ENCODE data around the gene EIF1. TPM values are rescaled to one million over a fixed set of nuclear protein-coding genes. Genes with fewer than 3 reads are reported as not detected.
A peak's percentile ranks its signal among the peaks of the same experiment; 100 is the strongest.
"Not testable (repeated sequence)": the region's sequence is repeated elsewhere in the genome, so short reads cannot be mapped to it uniquely, and the experiment has no call there.

EIF1 gene
- total RNA-seq, 2 donors from 2014 or later: 2,404 to 2,458 TPM

- peaks cover 65% of the 10 kb centered on the region for H3K4me1 Mint-ChIP-seq (ENCODE audit: low read depth)
- H3K27ac Mint-ChIP-seq: peak overlapping the region; percentile 99
- no peaks in the 10 kb centered on the region for H3K27me3 Mint-ChIP-seq (ENCODE audit: low read depth)
- H3K4me3 Mint-ChIP-seq: peak overlapping the region; percentile 74 to 89
- H3K9me3 Mint-ChIP-seq: peaks cover 3 to 4% of the 10 kb centered on the region in 2 donors
- peak; percentile 42 to 45 for ATAC-seq (replicated peaks in 1 of 2)
- DNase-seq: no peak
- H3K36me3 Mint-ChIP-seq (ENCODE audit: insufficient read depth in 2 of 2): peaks cover 5 to 6% of the 10 kb centered on the region in 2 donors
Observed at GRCh38 chr17:41678411-41678906, 10.2 kb upstream of the EIF1 start.

GRCh38 chr17:41678907-41679739 lies 9.6 kb upstream of the EIF1 start:
- peaks cover 3 to 4% of the 10 kb centered on the region in 2 donors for H3K9me3 Mint-ChIP-seq
- H3K27me3 Mint-ChIP-seq (ENCODE audit: low read depth): no peaks in the 10 kb centered on the region
- ATAC-seq (replicated peaks in 1 of 2) (peak; percentile 87 to 89), DNase-seq (peak; percentile 73 to 79)
- H3K4me1 Mint-ChIP-seq (ENCODE audit: low read depth): peaks cover 65% of the 10 kb centered on the region
- peak overlapping the region; percentile 99 for H3K27ac Mint-ChIP-seq
- H3K36me3 Mint-ChIP-seq (ENCODE audit: insufficient read depth in 2 of 2): peaks cover 5 to 6% of the 10 kb centered on the region in 2 donors
- peak overlapping the region; percentile 74 to 89 for H3K4me3 Mint-ChIP-seq

- peak overlapping the region; percentile 99 for H3K27ac Mint-ChIP-seq
- H3K36me3 Mint-ChIP-seq (ENCODE audit: insufficient read depth in 2 of 2): peaks cover 5 to 6% of the 10 kb centered on the region in 2 donors
- H3K4me1 Mint-ChIP-seq (ENCODE audit: low read depth): peaks cover 65% of the 10 kb centered on the region
- ATAC-seq (replicated peaks in 1 of 2) (no peak), DNase-seq (no peak)
- H3K9me3 Mint-ChIP-seq: peaks cover 3 to 4% of the 10 kb centered on the region in 2 donors
- H3K4me3 Mint-ChIP-seq: peak overlapping the region; percentile 74 to 89
- H3K27me3 Mint-ChIP-seq (ENCODE audit: low read depth): no peaks in the 10 kb centered on the region
Observed at GRCh38 chr17:41679740-41680425, 8.8 kb upstream of the EIF1 start.

- Mint-ChIP-seq H3K9me3 (peaks cover 3 to 4% of the 10 kb centered on the region in 2 donors), H3K4me3 (no peak overlapping the region)
- no peak for DNase-seq
Observed at GRCh38 chr17:41680426-41681040, 8.2 kb upstream of the EIF1 start.

GRCh38 chr17:41681776-41682175 lies 6.9 kb upstream of the EIF1 start:
- no peaks in the 10 kb centered on the region for H3K27me3 Mint-ChIP-seq (ENCODE audit: low read depth)
- ATAC-seq (replicated peaks in 1 of 2) (no peak), DNase-seq (no peak)
- peaks cover 2 to 4% of the 10 kb centered on the region in 2 donors for H3K9me3 Mint-ChIP-seq
- peaks cover 5 to 6% of the 10 kb centered on the region in 2 donors for H3K36me3 Mint-ChIP-seq (ENCODE audit: insufficient read depth in 2 of 2)
- H3K27ac Mint-ChIP-seq: no peak overlapping the region
- H3K4me1 Mint-ChIP-seq (ENCODE audit: low read depth): peaks cover 52% of the 10 kb centered on the region
- no peak overlapping the region for H3K4me3 Mint-ChIP-seq

More at GRCh38 chr17:41680426-41681040, 8.2 kb upstream of the EIF1 start:
- H3K27ac Mint-ChIP-seq: no peak overlapping the region
- ATAC-seq (replicated peaks in 1 of 2): no peak
- H3K4me1 Mint-ChIP-seq (ENCODE audit: low read depth): peaks cover 65% of the 10 kb centered on the region
- no peaks in the 10 kb centered on the region for H3K27me3 Mint-ChIP-seq (ENCODE audit: low read depth)
- H3K36me3 Mint-ChIP-seq (ENCODE audit: insufficient read depth in 2 of 2): peaks cover 5 to 6% of the 10 kb centered on the region in 2 donors

- Mint-ChIP-seq H3K9me3 (peaks cover 2 to 4% of the 10 kb centered on the region in 2 donors), H3K27ac (no peak overlapping the region), H3K27me3 (ENCODE audit: low read depth) (no peaks in the 10 kb centered on the region), H3K4me1 (ENCODE audit: low read depth) (peaks cover 49% of the 10 kb centered on the region), H3K4me3 (no peak overlapping the region), H3K36me3 (ENCODE audit: insufficient read depth in 2 of 2) (peaks cover 5 to 6% of the 10 kb centered on the region in 2 donors)
- no peak for DNase-seq
- no peak for ATAC-seq (replicated peaks in 1 of 2)
Observed at GRCh38 chr17:41682631-41683030, 6.1 kb upstream of the EIF1 start.

- Mint-ChIP-seq H3K4me3 (no peak overlapping the region), H3K9me3 (peaks cover 0 to under 1% of the 10 kb centered on the region in 2 donors), H3K36me3 (ENCODE audit: insufficient read depth in 2 of 2) (peaks cover 2% of the 10 kb centered on the region in 2 donors), H3K4me1 (ENCODE audit: low read depth) (peaks cover 47% of the 10 kb centered on the region), H3K27ac (no peak overlapping the region), H3K27me3 (ENCODE audit: low read depth) (no peaks in the 10 kb centered on the region)
- ATAC-seq (replicated peaks in 1 of 2) (no peak), DNase-seq (no peak)
Observed at GRCh38 chr17:41683441-41684007, 5.2 kb upstream of the EIF1 start.

GRCh38 chr17:41684035-41684434 lies 4.7 kb upstream of the EIF1 start:
- H3K27ac Mint-ChIP-seq: no peak overlapping the region
- no peaks in the 10 kb centered on the region for H3K36me3 Mint-ChIP-seq (ENCODE audit: insufficient read depth in 2 of 2)
- ATAC-seq (replicated peaks in 1 of 2) (no peak), DNase-seq (no peak)
- peaks cover 41% of the 10 kb centered on the region for H3K4me1 Mint-ChIP-seq (ENCODE audit: low read depth)
- H3K4me3 Mint-ChIP-seq: no peak overlapping the region
- no peaks in the 10 kb centered on the region for H3K9me3 Mint-ChIP-seq
- H3K27me3 Mint-ChIP-seq (ENCODE audit: low read depth): no peaks in the 10 kb centered on the region

- Mint-ChIP-seq H3K4me1 (ENCODE audit: low read depth) (peaks cover 38% of the 10 kb centered on the region), H3K36me3 (ENCODE audit: insufficient read depth in 2 of 2) (peaks cover 8 to 15% of the 10 kb centered on the region in 2 donors)
- H3K27ac Mint-ChIP-seq; ATAC-seq (replicated peaks in 1 of 2); H3K27me3 Mint-ChIP-seq (ENCODE audit: low read depth); H3K4me3 Mint-ChIP-seq; H3K9me3 Mint-ChIP-seq; DNase-seq: not testable (repeated sequence)
Observed at GRCh38 chr17:41685753-41686152, 2.9 kb upstream of the EIF1 start.

- peaks cover 41% of the 10 kb centered on the region for H3K4me1 Mint-ChIP-seq (ENCODE audit: low read depth)
- no peaks in the 10 kb centered on the region for H3K9me3 Mint-ChIP-seq
- H3K27ac Mint-ChIP-seq: no peak overlapping the region
- ATAC-seq (replicated peaks in 1 of 2) (no peak), DNase-seq (no peak)
- H3K27me3 Mint-ChIP-seq (ENCODE audit: low read depth): no peaks in the 10 kb centered on the region
- no peak overlapping the region for H3K4me3 Mint-ChIP-seq
- H3K36me3 Mint-ChIP-seq (ENCODE audit: insufficient read depth in 2 of 2): peaks cover 10 to 17% of the 10 kb centered on the region in 2 donors
Observed at GRCh38 chr17:41686281-41686680, 2.4 kb upstream of the EIF1 start.

- DNase-seq: peak; percentile 64 to 72
- peaks cover 17 to 31% of the 10 kb centered on the region in 2 donors for H3K36me3 Mint-ChIP-seq (ENCODE audit: insufficient read depth in 2 of 2)
- no peaks in the 10 kb centered on the region for H3K27me3 Mint-ChIP-seq (ENCODE audit: low read depth)
- H3K27ac Mint-ChIP-seq: peak overlapping the region; percentile 99
- H3K4me1 Mint-ChIP-seq (ENCODE audit: low read depth): peaks cover 41% of the 10 kb centered on the region
- H3K4me3 Mint-ChIP-seq: peak overlapping the region; percentile 97 to 99
- H3K9me3 Mint-ChIP-seq: no peaks in the 10 kb centered on the region
- ATAC-seq (replicated peaks in 1 of 2): no peak
Observed at GRCh38 chr17:41687828-41688640, 651 bp upstream of the EIF1 start.
